Measurements from ENCODE around the gene MZT1. TPM values are rescaled to one million over a fixed set of nuclear protein-coding genes. Genes with fewer than 3 reads are reported as not detected.
"Not testable (repeated sequence)": the region's sequence is repeated elsewhere in the genome, so short reads cannot be mapped to it uniquely, and the experiment has no call there.

The MZT1 gene
- 38.3 TPM for total RNA-seq

- DNase-seq (ENCODE audit: low spot score in 2 of 2), result peak; percentile 78 to 80
- FAIRE-seq, result no peak
Observed at GRCh38 chr13:72727417-72728289, at the start of gene MZT1, which contains the start of gene BORA. MZT1 (minus strand) TSS chr13:72727629; CDS start chr13:72727602, 27 bp downstream. BORA (plus strand) TSS chr13:72727923; CDS start chr13:72728941, 1,018 bp downstream.

GRCh38 chr13:72774019-72774418 lies 46.6 kb upstream of the MZT1 start:
- no peak for FAIRE-seq
- no peak for DNase-seq (ENCODE audit: low spot score in 2 of 2)

- DNase-seq (ENCODE audit: low spot score in 2 of 2), result no peak
- no peak for FAIRE-seq
Observed at GRCh38 chr13:72763411-72763810, 36.0 kb upstream of the MZT1 start.

DNA sequence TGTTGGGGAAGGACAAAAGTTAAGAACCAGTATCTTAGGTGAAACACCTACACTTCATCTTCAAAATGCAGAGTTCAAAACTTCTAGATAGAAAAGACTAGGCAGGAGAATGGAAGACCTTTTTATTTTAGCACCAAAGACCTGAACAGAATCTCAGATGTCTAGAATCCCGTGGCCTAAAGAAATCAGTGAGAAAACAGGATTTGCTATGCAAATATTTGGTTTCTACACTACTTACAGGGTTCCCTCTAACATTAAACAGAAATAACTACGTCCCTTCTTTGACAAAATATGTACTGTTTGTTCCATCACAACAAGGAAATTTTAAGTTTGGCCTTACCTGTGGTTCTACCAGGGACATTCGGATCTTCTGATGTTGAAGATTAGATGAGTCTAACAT lies 32.8 kb upstream of the MZT1 start:
- FAIRE-seq, result no peak
- DNase-seq (ENCODE audit: low spot score in 2 of 2), result no peak

GRCh38 chr13:72757792-72758535 lies 30.5 kb upstream of the MZT1 start:
- DNase-seq (ENCODE audit: low spot score in 2 of 2) (no peak), FAIRE-seq (no peak)

- FAIRE-seq, result no peak
- DNase-seq (ENCODE audit: low spot score in 2 of 2), result no peak
Observed at GRCh38 chr13:72754111-72754510, 26.7 kb upstream of the MZT1 start.

GRCh38 chr13:72751220-72751619 lies 23.8 kb upstream of the MZT1 start:
- no peak for FAIRE-seq

DNA sequence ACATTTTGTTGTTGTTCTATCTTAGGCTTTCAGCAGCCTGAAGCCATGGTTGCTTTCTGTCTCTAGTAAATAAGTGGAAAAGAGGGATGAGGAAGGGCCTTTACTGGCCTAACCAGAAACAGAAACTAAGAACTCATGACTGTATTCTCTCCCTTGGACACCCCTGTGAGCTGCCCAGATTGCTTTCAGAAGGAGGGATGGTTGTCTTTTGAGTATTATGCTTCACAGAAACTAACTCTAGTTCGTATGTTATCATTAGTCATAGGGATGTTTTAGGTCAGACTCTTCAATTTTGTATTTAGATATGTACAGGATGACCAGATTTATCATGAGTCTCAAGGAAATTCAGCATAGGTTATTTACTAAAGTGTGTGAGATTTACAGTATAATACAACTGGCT lies 17.8 kb upstream of the MZT1 start:
- FAIRE-seq (no peak), DNase-seq (ENCODE audit: low spot score in 2 of 2) (no peak)

More at GRCh38 chr13:72751220-72751619, 23.8 kb upstream of the MZT1 start:
- no peak for DNase-seq (ENCODE audit: low spot score in 2 of 2)

GRCh38 chr13:72740015-72740414 lies 12.6 kb upstream of the MZT1 start:
- DNase-seq (ENCODE audit: low spot score in 2 of 2), result no peak
- FAIRE-seq, result no peak

- DNase-seq (ENCODE audit: low spot score in 2 of 2) (no peak), FAIRE-seq (no peak)
Observed at GRCh38 chr13:72737033-72737432, 9.6 kb upstream of the MZT1 start.

- DNase-seq (ENCODE audit: low spot score in 2 of 2), result no peak
- FAIRE-seq, result no peak
Observed at GRCh38 chr13:72728290-72728605, 819 bp upstream of the MZT1 start.

DNA sequence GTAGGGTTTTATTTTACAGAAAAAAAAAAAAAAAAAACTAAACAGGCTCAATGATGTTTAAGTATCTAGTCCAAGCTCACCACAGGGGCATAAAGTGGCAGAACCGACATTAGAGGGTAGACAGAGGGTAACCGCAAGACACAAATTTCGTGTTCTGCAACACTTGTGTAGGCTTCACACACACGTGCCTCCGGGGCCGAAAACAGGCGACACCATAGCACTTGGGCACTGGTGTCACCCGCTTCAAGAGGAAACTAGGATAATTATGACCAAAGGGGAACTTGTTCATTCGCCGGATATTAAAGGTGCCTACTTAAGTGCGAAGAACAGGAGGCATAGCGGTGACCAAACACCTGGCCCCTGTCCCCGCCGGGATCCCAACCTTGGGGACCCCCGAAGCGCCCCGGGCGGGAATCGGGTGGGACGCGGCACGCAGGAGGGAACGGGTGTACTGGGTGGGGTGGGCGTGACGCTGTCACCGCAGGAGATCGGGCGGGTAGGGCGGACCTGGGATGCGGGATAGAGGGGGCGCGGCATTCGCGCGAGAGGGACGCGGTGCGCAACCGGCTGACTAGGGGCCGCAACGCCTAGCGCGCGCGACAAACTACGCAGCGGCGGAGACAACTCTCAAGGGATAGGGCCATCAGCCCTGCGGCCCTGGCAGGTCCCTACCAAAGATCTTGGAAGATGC lies 558 bp downstream of the MZT1 start:
- DNase-seq (ENCODE audit: low spot score in 2 of 2), result peak in 1 of 2 donors; percentile 2
- FAIRE-seq, result no peak

DNA sequence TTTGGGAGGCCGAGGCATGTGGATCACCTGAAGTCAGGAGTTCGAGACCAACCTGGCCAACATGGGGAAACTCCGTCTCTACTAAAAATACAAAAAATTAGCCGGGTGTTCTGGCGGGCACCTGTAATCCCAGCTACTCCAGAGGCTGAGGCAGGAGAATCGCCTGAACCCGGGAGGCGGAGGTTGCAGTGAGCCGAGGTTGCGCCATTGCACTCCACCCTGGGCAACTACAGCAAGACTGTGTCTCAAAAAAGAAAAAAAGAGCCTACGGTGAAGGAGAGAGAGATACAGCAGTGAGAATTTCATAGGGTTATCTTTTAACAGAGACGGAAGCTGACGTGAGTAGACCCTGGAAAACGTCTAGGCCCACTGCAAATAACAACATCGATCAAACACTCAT lies 1.2 kb downstream of the MZT1 start:
- FAIRE-seq, result not testable (repeated sequence)

DNA sequence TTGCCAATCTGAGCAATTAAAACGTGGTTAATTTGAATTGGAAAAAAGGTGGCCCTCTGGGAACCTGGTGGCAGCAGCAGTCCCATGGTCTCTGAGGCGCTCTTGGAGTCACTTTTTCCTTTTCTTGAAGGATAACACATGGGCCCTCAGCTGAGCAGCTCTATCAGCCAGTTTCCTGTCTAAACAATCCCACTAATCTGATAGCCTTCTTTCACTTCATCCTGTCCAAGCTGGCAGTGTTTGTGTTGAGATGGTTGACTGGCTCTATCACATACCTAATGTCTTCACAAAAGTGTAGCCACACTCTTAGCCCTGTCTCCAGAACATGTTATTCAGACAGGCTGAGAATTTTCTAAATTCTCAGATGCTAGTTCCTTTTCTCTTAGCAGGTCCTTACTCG lies 10.7 kb downstream of the MZT1 start:
- FAIRE-seq, result no peak
- no peak for DNase-seq (ENCODE audit: low spot score in 2 of 2)

More for the DNA sequence above, 1.2 kb downstream of the MZT1 start:
- DNase-seq (ENCODE audit: low spot score in 2 of 2), result not testable (repeated sequence)

DNA sequence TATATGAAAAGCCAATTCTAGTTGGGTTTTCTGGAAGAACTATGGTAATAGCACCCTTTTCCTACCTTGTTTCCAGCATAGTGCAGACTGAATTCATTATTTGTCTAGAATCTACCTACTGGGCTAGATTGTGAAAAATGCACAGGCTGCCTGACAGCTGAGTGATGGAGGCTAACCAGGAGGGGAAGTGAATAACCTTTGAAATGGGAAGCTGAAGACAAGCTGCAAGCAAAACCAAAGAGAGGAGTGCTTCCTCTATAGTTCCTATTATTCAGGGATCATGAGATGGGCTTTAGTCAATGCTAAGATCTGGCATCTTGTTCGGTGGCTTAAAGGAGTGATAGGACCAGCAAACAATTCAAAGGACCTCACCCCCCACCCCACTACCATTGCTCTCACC lies 26.9 kb downstream of the MZT1 start:
- FAIRE-seq, result no peak
- DNase-seq (ENCODE audit: low spot score in 2 of 2), result no peak

DNA sequence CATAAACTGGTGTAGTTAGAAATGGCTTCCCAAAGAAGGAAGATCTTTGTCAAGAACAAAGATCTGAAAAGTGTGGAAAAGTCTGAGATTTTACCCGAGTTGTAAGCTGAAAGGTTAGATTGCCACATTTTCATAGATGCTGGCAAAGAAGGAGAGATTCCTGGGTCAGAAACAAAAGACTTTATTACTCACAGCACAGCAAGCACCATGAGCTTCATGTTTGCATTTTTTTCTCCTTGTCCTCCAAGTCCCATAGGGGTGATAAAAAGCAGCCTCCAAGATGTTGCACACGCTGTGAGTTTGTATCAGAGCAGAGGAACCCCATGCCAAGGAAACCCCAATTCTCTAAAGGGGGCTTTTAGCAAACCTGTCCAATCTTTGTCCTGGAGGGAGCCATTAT lies 29.3 kb downstream of the MZT1 start:
- DNase-seq (ENCODE audit: low spot score in 2 of 2) (no peak), FAIRE-seq (no peak)

- FAIRE-seq, result peak; percentile 58
- no peak for DNase-seq (ENCODE audit: low spot score in 2 of 2)
Observed at GRCh38 chr13:72696579-72696978, 30.9 kb downstream of the MZT1 start.

- no peak for FAIRE-seq
- no peak for DNase-seq (ENCODE audit: low spot score in 2 of 2)
Observed at GRCh38 chr13:72694314-72694713, 33.1 kb downstream of the MZT1 start.

DNA sequence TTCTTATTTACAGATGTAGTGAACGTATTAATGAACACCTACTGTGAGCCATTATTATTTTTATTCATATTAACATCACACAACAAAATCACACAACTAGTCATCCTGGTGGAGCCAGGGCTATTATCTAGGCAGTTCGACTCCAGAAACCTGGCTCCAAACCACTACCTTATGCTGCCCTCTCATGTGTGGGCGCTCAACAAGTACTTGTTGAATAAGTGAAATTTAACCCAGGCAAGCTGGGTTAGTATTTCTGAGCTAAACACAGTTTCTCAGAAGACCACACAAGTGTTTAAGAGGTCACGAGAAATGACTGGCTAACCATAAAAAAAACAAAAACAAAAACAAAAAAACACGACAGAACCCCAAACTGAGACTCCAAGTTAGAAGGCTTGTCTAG lies 33.6 kb downstream of the MZT1 start:
- FAIRE-seq (no peak), DNase-seq (ENCODE audit: low spot score in 2 of 2) (no peak)

GRCh38 chr13:72692884-72693514 lies 34.4 kb downstream of the MZT1 start:
- no peak for DNase-seq (ENCODE audit: low spot score in 2 of 2)
- FAIRE-seq, result no peak

Measured in frontal cortex (tissue), 4 donors.